ENCODE data around the gene SRPK2.

SRPK2 gene

DNA sequence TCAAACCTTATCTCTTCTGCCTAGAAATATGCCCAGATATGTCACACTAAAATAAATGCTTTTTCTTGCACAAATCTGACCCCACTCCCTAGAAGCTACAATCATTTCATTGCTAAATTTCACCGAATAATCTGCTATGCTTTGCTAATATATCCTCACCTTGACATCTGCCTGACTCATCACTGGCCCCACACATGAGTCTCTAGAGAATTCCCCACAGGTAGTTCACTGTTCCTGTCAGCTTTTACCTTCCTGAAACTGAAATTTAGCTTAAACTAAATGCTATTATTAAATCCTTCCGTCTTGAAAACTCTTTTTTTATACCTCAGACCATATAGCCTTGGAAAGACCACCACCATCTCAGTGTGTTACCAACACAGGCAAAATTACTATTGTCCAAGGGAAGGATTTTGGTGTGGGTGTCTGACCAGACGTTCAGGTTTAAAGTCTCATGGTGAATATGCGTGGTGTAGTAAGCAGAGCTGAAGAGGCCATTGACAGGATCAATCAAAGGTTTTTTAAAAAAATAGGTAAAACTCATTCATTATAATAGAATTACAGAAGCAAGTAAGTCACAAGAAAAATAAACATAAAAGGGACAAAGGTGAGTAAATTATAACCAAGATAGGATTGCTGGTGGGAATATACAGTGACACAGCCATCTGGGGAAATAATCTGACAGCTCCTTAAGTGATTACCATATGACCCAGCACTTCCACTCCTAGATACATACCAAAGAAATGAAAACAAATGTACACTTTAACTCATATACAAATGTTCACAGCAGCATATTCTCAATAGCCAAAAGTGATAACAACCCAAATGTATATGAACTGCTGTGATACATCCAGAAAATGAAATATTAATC is 201.2 kb downstream of the SRPK2 start:
- no peak for FAIRE-seq

DNA sequence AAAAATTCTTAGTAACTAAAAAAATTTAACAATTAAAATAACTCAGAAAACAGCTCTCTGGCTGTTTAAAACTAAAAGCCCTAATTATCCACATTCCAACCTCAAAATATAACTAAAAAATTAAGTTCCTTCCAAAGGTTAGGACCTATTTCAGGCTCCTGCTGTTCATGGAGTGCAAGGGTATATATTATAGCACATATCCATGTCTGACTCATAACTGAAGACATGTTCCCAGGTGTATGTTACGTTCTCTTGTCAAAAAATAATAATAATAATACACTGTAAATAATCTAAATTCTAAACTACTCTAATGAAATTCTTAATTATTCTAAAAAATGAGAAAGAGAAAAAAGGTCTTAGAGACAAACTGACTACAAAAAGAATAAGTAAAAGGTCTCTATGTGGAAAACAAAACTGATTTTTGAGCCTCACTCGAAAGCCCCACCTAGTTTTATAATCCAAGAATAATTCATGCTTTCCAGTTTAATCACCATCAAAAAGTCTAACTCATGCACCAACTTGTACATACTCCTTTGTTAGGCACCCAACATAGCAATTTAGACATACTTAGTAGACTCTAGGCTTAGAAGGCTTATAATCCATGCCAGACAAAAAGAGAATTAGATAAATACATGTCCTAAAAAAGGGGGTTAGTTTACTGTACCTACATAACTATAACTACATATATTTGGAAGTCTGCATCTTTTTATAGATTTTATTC is 203.3 kb downstream of the SRPK2 start:
- FAIRE-seq: no peak

DNA sequence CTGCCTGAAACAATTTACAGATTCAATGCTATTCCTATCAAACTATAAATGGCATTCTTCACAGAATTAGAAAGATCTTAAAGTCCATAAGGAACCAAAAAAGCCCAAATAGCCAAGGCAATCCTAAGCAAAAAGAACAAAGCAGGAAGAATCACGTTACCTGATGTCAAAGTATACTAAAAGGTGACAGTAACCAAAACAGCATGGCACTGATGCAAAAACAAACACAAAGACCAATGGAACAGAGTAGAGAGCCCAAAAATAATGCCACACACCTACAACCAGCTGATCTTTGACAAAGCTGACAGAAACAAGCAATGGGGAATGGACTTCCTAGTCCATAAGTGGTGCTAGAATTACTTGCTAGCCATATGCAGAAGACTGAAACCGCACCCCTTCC is 208.7 kb downstream of the SRPK2 start:
- FAIRE-seq: no peak

DNA sequence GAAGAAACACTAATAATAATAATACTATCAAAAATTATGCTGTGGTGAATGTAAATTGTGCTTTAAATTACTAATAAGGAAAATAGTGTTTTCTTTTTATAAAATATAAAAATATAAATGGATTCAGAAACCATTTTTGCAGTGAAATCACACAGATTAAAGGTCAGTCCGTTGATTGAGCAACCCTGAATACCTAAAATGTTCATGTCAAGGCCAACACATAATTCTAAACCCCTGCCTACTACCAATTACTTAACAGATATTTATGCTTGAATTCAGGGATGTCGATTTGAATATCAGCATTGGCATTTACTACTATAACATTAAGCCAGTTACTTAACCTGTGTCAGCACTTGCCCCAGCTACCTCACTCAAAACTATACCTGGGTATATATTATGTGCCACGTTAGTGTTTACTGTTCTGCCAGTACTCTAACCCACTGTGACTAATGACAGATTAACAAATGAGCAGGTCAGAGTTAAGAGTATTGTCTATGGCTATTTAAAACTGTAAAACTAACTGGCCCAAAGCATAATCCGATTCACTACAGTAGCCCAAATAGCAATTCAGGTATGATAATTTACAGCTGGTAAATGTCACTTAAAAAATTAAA is 209.7 kb downstream of the SRPK2 start:
- no peak for FAIRE-seq

DNA sequence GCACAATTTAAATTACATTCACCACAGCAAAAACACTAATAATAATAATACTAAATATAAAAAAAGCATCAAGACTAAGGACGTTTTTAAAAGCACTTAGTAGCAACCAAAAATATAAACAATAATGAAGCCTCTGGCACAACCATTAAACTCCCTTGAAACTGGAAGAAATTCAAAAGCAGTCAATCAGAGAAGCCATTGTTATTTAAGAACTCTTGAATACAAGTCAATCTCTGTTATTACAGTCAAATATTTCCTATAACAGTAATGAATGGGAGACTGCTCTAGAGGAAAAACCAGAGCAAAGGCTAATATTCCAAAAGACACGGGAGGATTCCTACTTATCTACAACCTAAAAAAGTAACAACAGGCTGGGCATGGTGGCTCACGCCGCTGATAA is 210.5 kb downstream of the SRPK2 start:
- FAIRE-seq: no peak

DNA sequence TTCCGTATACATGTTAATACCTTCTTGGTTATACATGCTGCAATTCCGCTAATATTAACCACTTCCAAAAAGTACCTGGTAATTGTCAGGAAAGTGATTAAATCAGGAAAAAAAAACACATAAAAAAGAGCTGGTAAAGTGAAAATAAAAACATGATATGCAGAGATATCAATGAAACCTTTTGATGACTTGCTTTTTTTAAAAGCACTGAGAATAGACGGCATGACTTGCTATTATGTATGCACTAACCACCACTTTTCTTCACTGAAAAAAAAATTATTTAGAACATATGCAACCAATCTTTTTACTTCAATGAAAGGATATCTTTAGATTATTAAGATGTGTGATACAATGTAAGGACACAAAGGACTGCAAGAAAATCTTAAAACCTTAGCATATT is 211.7 kb downstream of the SRPK2 start:
- no peak for FAIRE-seq

DNA sequence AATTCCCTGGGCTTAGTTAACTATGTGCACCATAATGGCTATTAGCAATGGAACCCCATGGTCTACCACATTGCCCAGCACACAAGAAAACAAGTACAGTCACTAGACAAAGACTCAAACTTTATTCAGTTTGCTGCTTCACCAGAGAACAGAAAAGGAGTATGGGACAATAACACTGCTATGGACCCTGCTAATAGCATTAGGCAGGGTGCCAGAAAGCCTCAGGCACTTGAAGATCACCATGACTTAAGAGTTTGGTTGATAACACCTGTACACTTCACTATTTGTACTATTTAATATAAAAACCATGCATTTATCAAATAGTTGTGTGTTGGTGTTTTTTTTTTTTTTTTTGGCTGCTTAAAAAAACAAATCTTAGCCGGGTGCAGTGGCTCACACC is 215.1 kb downstream of the SRPK2 start:
- FAIRE-seq: no peak

DNA sequence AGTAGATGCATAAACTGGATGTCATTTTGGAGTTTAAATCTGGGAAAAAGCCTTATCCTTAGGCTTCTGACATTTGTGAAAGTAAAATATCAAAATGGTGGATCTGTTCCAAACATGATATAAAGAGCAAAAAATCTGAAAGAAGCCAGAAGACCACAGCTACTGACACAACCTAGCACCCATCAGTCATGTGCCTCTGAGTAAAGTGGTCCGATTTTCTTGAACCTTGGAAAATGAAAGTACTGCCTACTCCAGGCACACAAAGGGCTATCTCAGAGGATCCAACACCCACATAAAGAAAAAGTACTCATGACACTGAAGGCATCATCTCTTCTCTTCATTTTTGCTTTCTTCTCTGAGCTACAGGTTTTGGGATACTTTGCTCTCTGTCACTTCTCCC is 224.0 kb downstream of the SRPK2 start:
- no peak for FAIRE-seq

DNA sequence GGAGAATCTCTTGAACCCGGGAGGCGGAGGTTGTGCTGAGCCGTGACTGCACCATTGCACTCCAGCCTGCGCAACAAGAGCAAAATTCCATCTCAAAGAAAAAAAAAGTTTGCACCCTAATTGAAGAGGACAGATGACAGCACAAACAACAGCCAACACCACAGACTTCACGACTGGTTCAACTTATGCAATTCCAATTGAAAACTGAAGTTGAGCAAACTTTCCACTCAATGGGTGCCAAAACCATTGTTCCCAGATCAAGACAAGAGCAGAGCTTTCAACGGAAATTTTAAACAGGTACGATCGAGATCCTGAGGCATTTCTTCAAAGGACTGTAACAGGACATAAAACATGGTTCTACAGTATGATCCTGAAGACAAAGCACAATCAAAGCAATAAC is 225.0 kb downstream of the SRPK2 start:
- FAIRE-seq: no peak

DNA sequence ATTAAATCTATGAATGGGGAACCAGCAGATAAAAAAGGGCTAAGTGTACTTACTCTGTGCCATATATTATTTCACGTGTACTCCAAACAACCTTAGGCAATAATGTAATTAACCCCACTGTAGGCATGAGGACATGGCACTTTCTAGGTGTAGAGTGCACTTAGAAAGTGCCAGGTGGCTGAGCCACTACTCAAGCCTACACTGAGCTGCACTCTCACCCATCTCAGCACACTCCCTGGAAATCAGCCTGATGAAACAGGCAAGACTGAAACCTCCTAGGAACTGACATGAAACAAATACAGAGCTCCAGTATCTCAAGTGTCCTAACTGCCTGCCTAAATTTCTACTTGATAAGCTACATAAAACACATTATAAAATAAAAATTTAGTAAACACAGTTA is 227.4 kb downstream of the SRPK2 start:
- no peak for FAIRE-seq

DNA sequence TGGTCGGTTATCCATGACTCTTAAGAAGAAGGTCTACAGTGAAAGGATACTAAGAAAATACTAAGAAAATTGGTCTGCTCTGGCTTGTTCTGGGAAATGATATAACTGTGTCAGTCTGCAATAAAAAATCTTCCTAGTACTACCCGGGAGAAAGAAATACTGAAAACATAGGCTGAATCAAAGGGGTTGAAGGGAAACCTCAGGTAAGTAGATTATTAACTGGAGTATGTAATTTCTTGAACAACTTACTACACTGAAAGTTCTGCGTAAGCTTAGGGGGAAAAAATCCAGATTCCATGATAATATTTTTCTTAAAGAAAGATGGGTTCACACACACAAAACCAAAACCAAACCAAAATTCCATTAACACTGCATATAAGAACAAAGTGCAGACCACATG is 231.4 kb downstream of the SRPK2 start:
- FAIRE-seq: no peak

DNA sequence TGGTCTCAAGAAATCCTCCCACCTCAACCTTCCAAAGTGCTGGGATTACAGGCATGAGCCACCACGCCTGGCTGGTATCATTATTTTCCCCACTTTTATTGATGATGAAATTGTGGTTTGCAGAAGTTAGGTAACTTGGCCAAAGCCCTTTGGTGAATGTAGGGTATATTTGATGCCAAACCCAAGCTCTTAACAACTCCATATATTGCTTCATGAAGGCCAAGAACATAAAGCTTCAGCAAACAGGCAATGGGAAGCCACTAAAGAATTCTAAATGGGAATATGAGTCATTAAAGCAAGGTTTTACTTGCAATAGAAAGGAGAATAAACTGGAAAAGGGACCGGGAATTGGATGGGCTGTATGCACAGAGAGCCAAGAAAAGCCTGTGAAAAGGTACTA is 232.0 kb downstream of the SRPK2 start:
- FAIRE-seq: no peak

DNA sequence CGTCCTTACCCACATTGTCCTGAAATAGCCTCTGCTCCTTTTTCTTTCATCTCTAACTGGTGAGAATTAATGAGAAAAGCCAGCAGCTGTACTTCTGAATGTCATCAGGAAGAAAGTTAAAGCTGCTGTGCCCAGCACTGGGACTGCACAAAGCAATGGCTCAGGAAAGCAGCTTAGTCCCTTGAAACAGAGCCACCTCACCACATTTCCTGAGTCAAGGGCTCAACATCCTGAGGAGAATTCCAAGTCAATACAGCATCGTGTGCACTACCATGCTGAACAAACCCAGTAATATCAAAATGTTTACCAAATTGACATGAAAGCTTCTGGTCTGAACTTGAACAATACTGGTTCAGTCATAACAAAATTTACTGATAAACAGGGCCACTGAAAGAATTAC is 234.6 kb downstream of the SRPK2 start:
- FAIRE-seq: no peak

DNA sequence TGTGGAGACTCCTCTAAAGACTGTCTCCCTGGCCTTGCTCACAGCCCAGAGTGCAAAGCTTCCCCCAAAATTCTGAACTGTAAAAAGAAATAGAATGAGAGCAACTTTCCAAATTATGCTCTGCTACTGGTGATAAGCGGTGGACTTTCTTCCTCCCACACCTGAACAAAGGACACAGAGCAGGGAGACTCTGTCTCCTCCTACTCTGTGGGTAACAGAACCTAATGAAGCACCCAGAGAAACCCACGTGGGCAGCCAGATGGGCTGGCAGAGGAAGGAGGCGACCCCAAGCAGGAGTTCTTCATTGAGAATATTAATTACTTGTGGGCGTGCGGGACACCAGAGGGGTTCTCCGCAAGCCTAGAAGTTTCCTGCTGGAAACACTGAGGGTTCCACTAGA is 235.2 kb downstream of the SRPK2 start:
- FAIRE-seq: no peak

DNA sequence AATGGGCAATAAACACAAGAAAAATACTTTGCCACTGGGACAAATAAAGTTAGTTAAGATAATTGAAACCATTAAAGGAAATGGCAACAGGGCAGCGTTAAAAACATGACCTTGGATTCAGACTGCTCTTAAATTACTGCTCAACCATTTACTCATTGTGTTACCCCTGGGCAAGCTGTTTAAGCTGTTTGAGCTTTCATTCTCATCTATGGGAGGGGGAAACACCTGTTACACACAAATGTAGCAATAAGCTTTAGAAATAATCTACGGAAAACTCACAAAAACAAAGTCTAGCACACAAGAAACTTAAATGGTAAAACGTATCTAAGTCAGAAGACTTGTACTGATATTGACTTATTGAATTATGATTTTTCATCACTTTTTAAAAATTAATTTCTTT is 237.6 kb downstream of the SRPK2 start:
- FAIRE-seq: no peak

DNA sequence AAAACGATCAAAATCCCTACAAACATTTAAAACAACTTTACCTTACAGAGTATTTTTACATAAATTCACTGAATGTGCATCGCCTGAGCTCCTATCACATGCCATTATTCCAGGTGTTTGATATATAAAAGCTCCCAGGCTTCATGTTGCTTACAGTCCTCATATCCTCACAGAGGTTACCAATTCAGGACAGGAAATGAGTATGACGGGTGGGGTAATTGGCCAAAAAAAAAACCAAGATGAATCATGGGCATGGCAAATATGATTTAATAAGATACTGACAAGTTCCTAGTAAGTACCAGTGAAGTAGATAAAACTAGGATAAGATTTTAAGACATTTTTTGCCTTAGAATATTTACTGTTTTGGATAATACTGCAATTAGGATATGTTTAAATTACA is 238.9 kb downstream of the SRPK2 start:
- FAIRE-seq: no peak

DNA sequence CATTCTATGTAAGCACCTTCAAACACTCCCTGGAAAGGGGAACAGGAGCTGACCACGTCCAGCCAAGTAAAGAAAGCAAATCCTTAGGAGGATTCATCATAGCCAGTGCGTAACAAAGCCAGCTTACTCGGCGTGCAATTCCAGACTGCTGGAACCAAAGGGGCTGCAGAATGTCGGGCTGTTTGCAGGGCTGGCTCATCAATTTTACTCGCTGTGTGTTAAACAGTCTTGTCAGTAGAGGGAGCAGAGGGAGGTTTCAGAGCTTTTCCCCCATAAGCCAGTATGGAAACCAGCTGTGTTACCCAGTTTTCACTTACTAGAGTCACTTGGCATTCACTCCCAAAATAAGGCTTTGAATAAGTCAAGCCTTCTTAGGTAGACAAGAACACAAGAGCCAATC is 247.7 kb downstream of the SRPK2 start:
- no peak for FAIRE-seq

DNA sequence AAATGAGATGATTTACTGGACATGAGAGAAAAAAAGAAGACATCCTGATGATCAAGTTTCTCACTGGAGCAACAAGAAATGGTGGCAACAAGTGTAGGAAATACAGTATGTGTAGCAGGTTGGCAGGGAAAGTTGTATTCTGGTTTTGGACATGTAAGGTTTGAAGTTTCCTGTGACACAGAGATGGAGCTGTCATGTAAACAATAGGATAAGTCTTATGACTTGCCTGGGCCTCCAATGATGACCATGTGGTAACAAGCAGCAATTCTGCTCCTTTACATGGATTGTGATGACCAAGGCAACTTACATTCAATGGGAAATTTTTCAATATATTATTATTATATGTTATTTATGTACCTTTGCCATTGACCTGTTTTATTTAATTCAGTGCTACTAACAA is 249.3 kb downstream of the SRPK2 start:
- FAIRE-seq: no peak

DNA sequence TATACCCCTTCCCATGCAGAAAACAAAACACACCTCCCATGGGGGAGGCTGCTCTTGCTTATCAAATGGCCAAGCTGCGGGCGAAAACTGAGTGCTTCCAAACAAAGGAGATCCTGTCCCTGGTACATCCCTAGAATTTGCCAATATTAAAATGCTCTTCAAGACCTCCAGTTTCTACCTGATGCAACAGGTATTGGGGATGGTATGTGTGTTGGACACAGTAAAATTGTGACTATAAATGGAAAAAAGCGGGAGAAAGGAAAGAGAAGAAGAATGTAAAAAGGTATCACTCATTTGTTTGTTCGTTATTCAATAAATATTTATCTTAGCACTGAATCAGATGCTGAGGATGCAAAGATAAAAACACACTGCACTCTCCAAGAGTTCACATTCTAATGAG is 250.8 kb downstream of the SRPK2 start:
- no peak for FAIRE-seq

DNA sequence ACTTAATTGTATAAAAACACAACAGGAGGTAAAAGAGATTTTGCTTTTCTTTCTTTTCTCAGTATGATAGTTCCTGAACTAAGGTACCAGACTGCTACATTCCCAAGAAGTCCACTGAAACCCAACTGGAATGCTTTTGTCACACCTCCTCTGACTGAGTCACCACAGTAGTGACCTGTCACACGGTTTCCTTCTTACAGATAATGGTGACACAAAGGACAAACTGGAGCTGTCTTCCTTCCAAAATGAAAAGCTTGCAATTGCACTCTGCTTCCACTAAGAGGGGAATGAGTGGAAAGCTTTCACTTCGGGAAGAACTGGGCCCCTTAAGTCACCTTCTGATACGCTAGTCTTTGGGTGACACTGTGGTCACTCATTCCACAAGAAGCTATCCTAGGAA is 252.5 kb downstream of the SRPK2 start:
- no peak for FAIRE-seq

DNA sequence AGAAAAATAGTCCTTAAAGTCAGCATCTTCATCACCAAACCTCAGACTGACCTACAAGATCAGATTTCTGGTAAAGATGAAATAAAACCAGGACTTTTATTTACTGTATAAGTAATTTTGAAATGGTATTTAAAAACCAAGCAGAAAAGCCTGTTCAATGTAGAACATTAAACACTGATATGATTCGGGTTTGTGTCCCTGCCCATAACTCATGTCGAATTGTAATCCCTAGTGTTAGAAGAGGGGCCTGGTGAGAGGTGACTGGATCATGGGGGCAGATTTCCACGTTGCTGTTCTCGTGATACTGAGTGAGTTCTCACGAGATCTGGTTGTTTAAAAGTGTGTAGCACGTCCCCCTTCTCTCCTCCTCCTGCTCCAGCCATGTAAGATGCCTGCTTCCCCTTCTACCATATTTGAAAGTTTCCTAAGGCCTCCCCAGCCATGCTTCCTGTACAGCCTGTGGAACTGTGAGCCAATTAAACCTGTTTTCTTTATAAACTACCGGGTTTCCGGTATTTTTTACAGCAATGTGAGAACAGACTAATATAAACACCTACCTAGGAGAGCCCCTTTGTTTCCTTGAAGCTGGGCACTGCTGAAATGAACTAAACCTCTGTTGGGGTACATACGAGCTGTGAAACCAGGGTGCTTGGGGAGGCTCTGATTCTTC is 254.6 kb downstream of the SRPK2 start:
- no peak for FAIRE-seq

DNA sequence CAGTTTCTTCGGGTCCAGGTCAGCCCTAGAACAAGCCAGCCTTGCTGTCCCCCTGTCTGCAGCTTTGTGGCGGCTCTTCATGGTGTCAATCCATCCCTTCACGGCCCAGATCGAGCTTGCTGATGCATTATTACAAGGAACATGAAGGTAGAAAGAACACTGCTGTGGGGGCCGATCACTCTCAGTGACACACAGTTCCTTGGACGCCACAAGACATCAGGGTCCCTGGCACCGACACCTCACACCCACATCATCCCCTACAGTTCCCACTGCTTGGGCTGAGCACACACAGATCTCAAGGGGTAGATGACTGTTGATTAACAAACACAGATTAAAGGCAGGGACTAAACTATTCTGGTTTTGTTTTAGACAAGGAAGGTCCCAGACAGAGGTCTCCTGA is 255.4 kb downstream of the SRPK2 start:
- FAIRE-seq: no peak

DNA sequence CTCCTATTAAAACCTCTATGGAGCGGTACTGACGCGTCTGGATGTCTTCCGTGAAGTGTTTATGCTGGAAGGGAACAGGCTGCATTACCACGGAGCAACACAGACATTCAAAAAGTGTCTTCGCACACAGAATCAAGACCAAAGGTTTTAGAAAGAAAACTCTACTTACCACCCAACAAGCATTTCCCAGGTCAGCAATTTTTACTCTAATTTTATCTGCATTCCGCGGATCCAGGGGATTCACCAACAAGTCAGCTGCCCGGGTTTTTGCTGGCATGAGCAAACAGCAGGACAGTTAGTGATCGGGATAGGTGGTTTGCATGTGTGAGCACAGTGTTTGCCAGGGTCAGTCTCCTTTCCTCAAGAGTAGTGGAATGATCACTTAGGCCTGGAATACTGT is 255.9 kb downstream of the SRPK2 start:
- no peak for FAIRE-seq

DNA sequence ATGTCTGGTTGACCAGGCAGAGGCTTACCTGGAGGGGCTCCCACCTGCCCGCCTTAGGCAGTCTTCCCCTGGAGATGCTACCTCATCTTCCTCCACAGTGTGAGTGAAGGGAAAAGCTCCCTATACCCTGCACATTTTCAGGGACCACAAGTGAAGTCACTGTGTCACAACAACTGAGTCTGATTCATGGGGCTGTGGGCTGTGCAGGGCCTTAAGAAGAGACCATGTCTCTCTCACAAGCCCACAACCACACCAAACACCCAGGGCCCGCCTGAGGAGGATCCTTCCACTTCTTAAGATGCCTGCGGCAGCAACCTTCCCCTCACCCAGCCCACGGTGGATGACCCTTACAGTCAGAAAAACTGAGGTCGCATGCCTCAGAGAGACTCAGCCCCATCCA is 256.4 kb downstream of the SRPK2 start:
- no peak for FAIRE-seq

Measured in colon (tissue), 2 donors.